Smooth muscle cell (in vitro differentiated cells): ENCODE measurements around the gene MALAT1. TPM values are rescaled to one million over a fixed set of nuclear protein-coding genes. Genes with fewer than 3 reads are reported as not detected.

Experiments used
- DNase-seq: peaks from one replicate; lab custom pipeline; 2025; ENCODE audit not compliant: unreplicated experiment; lab: John Stamatoyannopoulos, UW
- H2AFZ ChIP-seq: fragments of 200-600 bp; sonication (generic); 2 replicates; pipeline ENCODE4 v1.6.0; 2016; ENCODE audit warnings: antibody characterized with exemption, low read depth, mild to moderate bottlenecking
- H3F3A ChIP-seq: fragments of 200-600 bp; sonication (generic); 2 replicates; pipeline ENCODE4 v1.6.0; 2017; ENCODE audit warnings: antibody characterized with exemption, low read depth
- H3K27ac ChIP-seq: fragments of 200-600 bp; sonication (generic); 2 replicates; pipeline ENCODE4 v1.5.1; 2016; ENCODE audit warnings: low read depth, mild to moderate bottlenecking
- H3K27me3 ChIP-seq: fragments of 200-600 bp; sonication (generic); 2 replicates; pipeline ENCODE4 v1.6.1; 2016; ENCODE audit warnings: low read depth, mild to moderate bottlenecking
- H3K36me3 ChIP-seq: fragments of 200-600 bp; sonication (generic); 2 replicates; pipeline ENCODE4 v1.5.1; 2016; ENCODE audit warnings: low read depth
- H3K4me1 ChIP-seq: fragments of 200-600 bp; sonication (generic); 2 replicates; pipeline ENCODE4 v1.5.1; 2016; ENCODE audit warnings: low read depth
- H3K4me2 ChIP-seq: fragments of 200-600 bp; sonication (generic); 2 replicates; pipeline ENCODE4 v1.6.0; 2016; ENCODE audit warnings: mild to moderate bottlenecking
- H3K4me3 ChIP-seq: fragments of 200-600 bp; sonication (generic); 2 replicates; pipeline ENCODE4 v1.5.1; 2016; ENCODE audit warnings: mild to moderate bottlenecking
- H3K79me2 ChIP-seq: fragments of 200-600 bp; sonication (generic); 2 replicates; pipeline ENCODE4 v1.6.0; 2016; ENCODE audit warnings: low read depth, mild to moderate bottlenecking
- H3K9ac ChIP-seq: fragments of 200-600 bp; sonication (generic); 2 replicates; pipeline ENCODE4 v1.6.0; 2016; ENCODE audit warnings: low read depth
- H3K9me3 ChIP-seq: fragments of 200-600 bp; sonication (generic); replicated peaks from 2 replicates; pipeline ENCODE4 v1.5.1; 2016; ENCODE audit warnings: low read depth
- H4K20me1 ChIP-seq: fragments of 200-600 bp; sonication (generic); 2 replicates; pipeline ENCODE4 v1.6.0; 2016; ENCODE audit warnings: low read depth
- CTCF ChIP-seq: fragments of 200-600 bp; sonication (generic); IDR thresholded peaks from 2 replicates; pipeline ENCODE4 v1.5.1; 2017; ENCODE audit warnings: borderline replicate concordance, mild to moderate bottlenecking, antibody characterized with exemption; ENCODE audit not compliant: insufficient read depth, poor library complexity, severe bottlenecking
- WGBS: methylation state at CpG from one replicate; pipeline ENCODE4 v1.1.7; 2016; ENCODE audit warnings: low lambda C conversion rate; 5-methylcytosine and 5-hydroxymethylcytosine counted together
- polyA plus RNA-seq: library from polyadenylated mRNA; unstranded; fragments of >200 nt; fragmentation: Nextera tagmentation; extraction: Ambion mirVana; gene quantifications from 2 replicates; pipeline ENCODE4 v1.2.1, GENCODE V29; 2016
- total RNA-seq: library from RNA; depleted of rRNA; stranded (reverse); fragments of >200 nt; gene quantifications from 2 replicates; pipeline ENCODE4 v1.2.3, GENCODE V29; 2014

Gene MALAT1
- total and polyA plus RNA-seq, 2 experiments from 2014 or later, result 6,158 to 7,386 TPM

- no peaks in the 10 kb centered on the region for H3K27me3 ChIP-seq
- H2AFZ ChIP-seq, result no peak overlapping the region
- no peak overlapping the region for H3K27ac ChIP-seq
- H4K20me1 ChIP-seq, result peaks cover 70% of the 10 kb centered on the region
- H3K4me1 ChIP-seq, result peaks cover 31% of the 10 kb centered on the region
- H3K79me2 ChIP-seq, result peaks cover 40% of the 10 kb centered on the region
- no peaks in the 10 kb centered on the region for H3K9me3 ChIP-seq
- 98% methylated on average over 8 of the region's 8 CpGs for WGBS
- no peak for TF ChIP-seq CTCF
- no peak overlapping the region for H3K4me2 ChIP-seq
- no peak overlapping the region for H3K9ac ChIP-seq
- DNase-seq, result no peak
- no peaks in the 10 kb centered on the region for H3K36me3 ChIP-seq
- no peak overlapping the region for H3K4me3 ChIP-seq
- peaks cover 26% of the 10 kb centered on the region for H3F3A ChIP-seq
Measured at GRCh38 chr11:65526744-65527143, 27.9 kb downstream of the MALAT1 start.

GRCh38 chr11:65528819-65529350 is 30.0 kb downstream of the MALAT1 start:
- H3K9ac ChIP-seq, result no peak overlapping the region
- no peak overlapping the region for H2AFZ ChIP-seq
- peaks cover 40% of the 10 kb centered on the region for H3K79me2 ChIP-seq
- no peak overlapping the region for H3K4me3 ChIP-seq
- TF ChIP-seq CTCF, result no peak
- peaks cover 13% of the 10 kb centered on the region for H3F3A ChIP-seq
- 97% methylated on average over 12 of the region's 12 CpGs for WGBS
- H3K9me3 ChIP-seq, result no peaks in the 10 kb centered on the region
- no peaks in the 10 kb centered on the region for H3K36me3 ChIP-seq
- peaks cover 85% of the 10 kb centered on the region for H4K20me1 ChIP-seq
- H3K4me2 ChIP-seq, result no peak overlapping the region
- peaks cover 13% of the 10 kb centered on the region for H3K4me1 ChIP-seq
- no peaks in the 10 kb centered on the region for H3K27me3 ChIP-seq
- no peak for DNase-seq
- H3K27ac ChIP-seq, result no peak overlapping the region

- H3K27me3 ChIP-seq, result no peaks in the 10 kb centered on the region
- no peaks in the 10 kb centered on the region for H3K9me3 ChIP-seq
- H3K4me1 ChIP-seq, result peaks cover 7% of the 10 kb centered on the region
- peaks cover 40% of the 10 kb centered on the region for H3K79me2 ChIP-seq
- H3K27ac ChIP-seq, result no peak overlapping the region
- H3K4me3 ChIP-seq, result no peak overlapping the region
- no peak overlapping the region for H3K4me2 ChIP-seq
- DNase-seq, result no peak
- no peak overlapping the region for H3K9ac ChIP-seq
- H3K36me3 ChIP-seq, result no peaks in the 10 kb centered on the region
- H4K20me1 ChIP-seq, result peaks cover 92% of the 10 kb centered on the region
- WGBS, result 90% methylated on average over 10 of the region's 10 CpGs
- no peak for TF ChIP-seq CTCF
- no peak overlapping the region for H2AFZ ChIP-seq
- peaks cover 6% of the 10 kb centered on the region for H3F3A ChIP-seq
Measured at GRCh38 chr11:65529475-65530156, 30.8 kb downstream of the MALAT1 start.

- no peak overlapping the region for H3K27ac ChIP-seq
- H3K9me3 ChIP-seq, result no peaks in the 10 kb centered on the region
- H4K20me1 ChIP-seq, result peaks cover 97% of the 10 kb centered on the region
- peaks cover 6% of the 10 kb centered on the region for H3F3A ChIP-seq
- H3K36me3 ChIP-seq, result no peaks in the 10 kb centered on the region
- H3K4me3 ChIP-seq, result no peak overlapping the region
- H3K4me1 ChIP-seq, result peaks cover 7% of the 10 kb centered on the region
- no peak overlapping the region for H2AFZ ChIP-seq
- H3K4me2 ChIP-seq, result no peak overlapping the region
- no peak for DNase-seq
- TF ChIP-seq CTCF, result peak; percentile 30
- H3K9ac ChIP-seq, result no peak overlapping the region
- peaks cover 38% of the 10 kb centered on the region for H3K79me2 ChIP-seq
- WGBS, result 86% methylated on average over 5 of the region's 5 CpGs
- no peaks in the 10 kb centered on the region for H3K27me3 ChIP-seq
Measured at GRCh38 chr11:65530157-65530496, 31.3 kb downstream of the MALAT1 start.
